ENCODE measurements around the gene OCA2. TPM values are rescaled to one million over a fixed set of nuclear protein-coding genes. Genes with fewer than 3 reads are reported as not detected.

Gene OCA2
- total RNA-seq, 1 experiment from 2014 or later = 0.13 TPM

DNA sequence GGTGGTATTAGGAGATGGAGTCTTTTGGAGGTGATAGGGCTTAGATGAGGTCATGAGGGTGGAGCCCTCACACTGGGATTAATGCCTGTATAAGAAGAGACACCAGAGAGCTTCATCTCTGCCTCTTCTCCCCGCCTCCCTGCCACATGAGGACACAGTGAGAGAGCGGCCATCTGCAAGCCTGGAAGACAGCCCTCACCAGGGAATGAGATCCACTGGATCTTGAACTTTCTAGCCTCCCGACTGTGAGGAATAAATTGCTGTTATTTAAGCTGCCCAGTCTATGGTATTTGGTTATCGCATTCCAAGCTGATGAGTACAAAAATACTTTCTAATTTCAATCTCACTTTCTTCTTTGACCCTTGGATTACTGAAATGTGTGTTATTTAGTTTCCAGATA lies 121.4 kb downstream of the OCA2 start:
- CTCF ChIA-PET = no interaction called here
- H3K36me3 ChIP-seq (ENCODE audit: control insufficient read depth, insufficient read depth, low read length) = no peaks in the 10 kb centered on the region
- intact Hi-C loops (cut with micrococcal nuclease; ENCODE audit: unreplicated experiment) = no loop called here
- BruUV-seq (replicated peaks) = no TSS peak
- in situ Hi-C loops (cut with HindIII; ENCODE audit: low pct_unique_long_range_greater_than_20kb, low sequenced_read_pairs) = no loop called here
- DNase-seq (ENCODE audit: low read depth, low spot score) = no peak
- no peaks in the 10 kb centered on the region for H3K27me3 ChIP-seq (ENCODE audit: control insufficient read depth, insufficient read depth, low read length)
- peaks cover 3% of the 10 kb centered on the region; the same call in 1 of the 2 replicates for H3K9me3 ChIP-seq (ENCODE audit: control insufficient read depth, insufficient read depth, low read depth, low read length)
- no peak for TF ChIP-seq REST (IDR thresholded peaks at IDR 0.05; ENCODE audit: insufficient read depth in 1 of 2, low read depth in 2 of 2, low read length in 1 of 2)
- H3K27ac ChIP-seq (ENCODE audit: low read length) = no peak overlapping the region
- ATAC-seq = no peak
- POLR2A ChIA-PET = no interaction called here
- no peaks in the 10 kb centered on the region for H3K4me1 ChIP-seq (ENCODE audit: control insufficient read depth, insufficient read depth, low read length)
- H3K4me3 ChIP-seq (ENCODE audit: low read depth in 2 of 2, low read length in 2 of 2) = no peak overlapping the region

DNA sequence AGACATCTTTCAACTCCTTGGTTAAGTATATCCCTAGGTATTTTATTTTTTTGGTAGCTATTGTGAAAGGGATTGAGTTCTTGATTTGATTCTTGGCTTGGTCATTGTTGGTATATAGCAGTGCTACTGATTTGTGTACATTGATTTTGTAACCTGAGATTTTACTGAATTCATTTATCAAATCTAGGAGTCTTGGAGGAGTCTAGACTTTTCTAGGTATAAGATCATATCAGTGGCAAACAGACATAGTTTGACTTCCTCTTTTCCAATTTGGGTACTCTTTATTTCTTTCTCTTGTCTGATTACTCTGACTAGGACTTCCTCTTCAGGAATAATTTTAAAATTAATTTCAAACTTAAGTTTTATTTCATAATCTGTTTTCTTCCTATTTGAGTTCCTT lies 125.2 kb downstream of the OCA2 start:
- no TSS peak for BruUV-seq (replicated peaks)
- no peak overlapping the region for H3K27ac ChIP-seq (ENCODE audit: low read length)
- H3K9me3 ChIP-seq (ENCODE audit: control insufficient read depth, insufficient read depth, low read depth, low read length) = peaks cover 3% of the 10 kb centered on the region; the same call in 1 of the 2 replicates
- DNase-seq (ENCODE audit: low read depth, low spot score) = no peak
- CTCF ChIA-PET = no interaction called here
- H3K4me1 ChIP-seq (ENCODE audit: control insufficient read depth, insufficient read depth, low read length) = no peaks in the 10 kb centered on the region
- intact Hi-C loops (cut with micrococcal nuclease; ENCODE audit: unreplicated experiment) (no loop called here), in situ Hi-C loops (cut with HindIII; ENCODE audit: low pct_unique_long_range_greater_than_20kb, low sequenced_read_pairs) (no loop called here)
- no peaks in the 10 kb centered on the region for H3K27me3 ChIP-seq (ENCODE audit: control insufficient read depth, insufficient read depth, low read length)
- POLR2A ChIA-PET = no interaction called here
- no peak overlapping the region for H3K4me3 ChIP-seq (ENCODE audit: low read depth in 2 of 2, low read length in 2 of 2)
- TF ChIP-seq POLR2AphosphoS5 (IDR thresholded peaks at IDR 0.05; ENCODE audit: low read depth, low read length) = no peak
- TF ChIP-seq CTCF (IDR thresholded peaks at IDR 0.05) = no peak
- no peak for TF ChIP-seq SIN3A (IDR thresholded peaks at IDR 0.05; ENCODE audit: borderline replicate concordance, insufficient read depth, low read depth, low read length)
- H3K36me3 ChIP-seq (ENCODE audit: control insufficient read depth, insufficient read depth, low read length) = no peaks in the 10 kb centered on the region
- no peak for ATAC-seq

DNA sequence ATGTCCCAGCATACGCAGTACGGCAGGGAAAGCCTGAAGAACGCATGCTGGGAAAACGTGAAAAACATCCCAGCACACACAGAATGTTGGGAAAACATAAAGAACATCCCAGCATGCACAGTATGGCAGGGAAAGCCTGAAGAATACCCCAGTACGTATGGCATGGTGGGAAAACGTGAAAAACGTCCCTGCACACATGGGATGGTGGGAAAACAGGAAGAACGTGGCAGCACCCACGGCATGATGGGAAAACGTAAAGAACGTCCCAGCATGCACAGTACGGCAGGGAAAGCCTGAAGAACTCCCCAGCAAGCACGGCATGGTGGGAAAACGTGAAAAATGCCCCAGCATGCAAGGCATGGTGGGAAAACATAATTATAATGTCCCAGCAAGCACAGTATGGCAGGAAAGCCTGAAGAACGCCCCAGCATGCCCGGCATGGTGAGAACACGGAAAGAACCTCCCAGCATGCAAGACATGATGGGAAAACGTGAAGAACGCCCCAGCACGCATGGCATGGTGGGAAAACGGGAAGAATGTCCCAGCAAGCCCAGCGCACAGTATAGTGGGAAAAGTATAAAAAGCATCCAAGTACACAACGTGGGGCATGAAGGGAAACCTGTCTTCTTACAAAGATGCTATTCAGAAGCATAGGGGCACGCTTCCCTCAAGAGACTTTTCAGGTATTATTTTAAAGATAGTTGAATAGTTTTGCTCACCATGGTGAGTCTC lies 128.3 kb downstream of the OCA2 start:
- ChIA-PET CTCF (interaction anchor here (0.5 kb wide), 1 partner anchor 80 kb away, joined by 4 read pairs; no protein-coding TSS in a partner anchor), POLR2A (no interaction called here)
- intact Hi-C loops (cut with micrococcal nuclease; ENCODE audit: unreplicated experiment) = no loop called here
- H3K4me1 ChIP-seq (ENCODE audit: control insufficient read depth, insufficient read depth, low read length) = no peaks in the 10 kb centered on the region
- no peaks in the 10 kb centered on the region for H3K36me3 ChIP-seq (ENCODE audit: control insufficient read depth, insufficient read depth, low read length)
- H3K4me3 ChIP-seq (ENCODE audit: low read depth in 2 of 2, low read length in 2 of 2) = no peak overlapping the region
- ATAC-seq (no peak), DNase-seq (ENCODE audit: low read depth, low spot score) (no peak)
- H3K27me3 ChIP-seq (ENCODE audit: control insufficient read depth, insufficient read depth, low read length) = no peaks in the 10 kb centered on the region
- BruUV-seq (replicated peaks) = no TSS peak
- no peak overlapping the region for H3K27ac ChIP-seq (ENCODE audit: low read length)
- TF ChIP-seq SIN3A (IDR thresholded peaks at IDR 0.05; ENCODE audit: borderline replicate concordance, insufficient read depth, low read depth, low read length) (no peak), CTCF (IDR thresholded peaks at IDR 0.05) (no peak), POLR2AphosphoS5 (IDR thresholded peaks at IDR 0.05; ENCODE audit: low read depth, low read length) (no peak), REST (IDR thresholded peaks at IDR 0.05; ENCODE audit: insufficient read depth in 1 of 2, low read depth in 2 of 2, low read length in 1 of 2) (no peak), TCF7L2 (IDR thresholded peaks at IDR 0.05; ENCODE audit: low read depth, low read length) (no peak)
- in situ Hi-C loops (cut with HindIII; ENCODE audit: low pct_unique_long_range_greater_than_20kb, low sequenced_read_pairs) = no loop called here
- peaks cover 3% of the 10 kb centered on the region; the same call in 1 of the 2 replicates for H3K9me3 ChIP-seq (ENCODE audit: control insufficient read depth, insufficient read depth, low read depth, low read length)

Data from Panc1 (cell line).